Measurements from ENCODE around the gene CCL16. TPM values are rescaled to one million over a fixed set of nuclear protein-coding genes. Genes with fewer than 3 reads are reported as not detected.

CCL16 gene
- total and polyA plus RNA-seq, 2 experiments from 2014 or later, result not detected

GRCh38 chr17:36014946-36015345, 33.6 kb upstream of the CCL16 start (continued):
- TF ChIP-seq ZNF462 (CRISPR knock-in tag; IDR thresholded peaks at IDR 0.05) (no peak), EZH2 (IDR thresholded peaks at IDR 0.05; ENCODE audit: low read depth, unreplicated experiment) (no peak)

- no peak for ATAC-seq
- no peak for DNase-seq (ENCODE audit: low spot score)
- no peak overlapping the region for H2AFZ ChIP-seq
- Mint-ChIP-seq H3K4me1 (no peaks in the 10 kb centered on the region), H3K27me3 (ENCODE audit: insufficient read depth, low read depth, poor library complexity) (peaks cover 2% of the 10 kb centered on the region), H3K4me3 (no peak overlapping the region), H3K36me3 (ENCODE audit: low read depth) (peaks cover 10% of the 10 kb centered on the region; the same call in 2 of the 3 replicates), H3K9me3 (peaks cover 68% of the 10 kb centered on the region), H3K27ac (no peak overlapping the region)
- H3K9me2 ChIP-seq (ENCODE audit: insufficient read depth), result no peaks in the 10 kb centered on the region
- H4K20me1 ChIP-seq (replicated peaks; ENCODE audit: insufficient read depth), result no peaks in the 10 kb centered on the region
- H3K27ac ChIP-seq (ENCODE audit: low read depth), result no peak overlapping the region
- no peaks in the 10 kb centered on the region for H3F3A ChIP-seq (replicated peaks; ENCODE audit: low read depth)
- H3K36me3 ChIP-seq (ENCODE audit: insufficient read depth), result no peaks in the 10 kb centered on the region
- H3K4me3 ChIP-seq, result no peak overlapping the region
- no peaks in the 10 kb centered on the region for H3K4me1 ChIP-seq (ENCODE audit: insufficient read depth)
- no peaks in the 10 kb centered on the region for H3K79me2 ChIP-seq (replicated peaks; ENCODE audit: insufficient read depth)
- TF ChIP-seq ZNF331 (CRISPR knock-in tag; IDR thresholded peaks at IDR 0.05; ENCODE audit: low read depth), result no peak
- TF ChIP-seq EZH2 (IDR thresholded peaks at IDR 0.05; ENCODE audit: low read depth, unreplicated experiment), result no peak
- no peak for TF ChIP-seq POLR2AphosphoS5 (IDR thresholded peaks at IDR 0.05; ENCODE audit: low read depth)
- TF ChIP-seq ZNF114 (CRISPR knock-in tag; IDR thresholded peaks at IDR 0.05), result no peak
- no peak for TF ChIP-seq ZNF462 (CRISPR knock-in tag; IDR thresholded peaks at IDR 0.05)
- no peak overlapping the region for H3K4me2 ChIP-seq
- H3K27me3 ChIP-seq (ENCODE audit: insufficient read depth), result no peaks in the 10 kb centered on the region
These were observed 29.9 kb upstream of the CCL16 start for GRCh38 chr17:36011201-36011600.
